ENCODE measurements around the gene CRTAP.

Gene CRTAP

GRCh38 chr3:33099701-33100100 lies 14.1 kb upstream of the CRTAP start:
- TF ChIP-seq REST (IDR thresholded peaks at IDR 0.05; ENCODE audit: insufficient read depth in 1 of 2, low read depth in 2 of 2, low read length in 2 of 2) (no peak), TAF1 (IDR thresholded peaks at IDR 0.05; ENCODE audit: borderline replicate concordance, insufficient read depth, low read length) (no peak), POLR2AphosphoS5 (IDR thresholded peaks at IDR 0.05; ENCODE audit: low read depth, low read length) (no peak)

DNA sequence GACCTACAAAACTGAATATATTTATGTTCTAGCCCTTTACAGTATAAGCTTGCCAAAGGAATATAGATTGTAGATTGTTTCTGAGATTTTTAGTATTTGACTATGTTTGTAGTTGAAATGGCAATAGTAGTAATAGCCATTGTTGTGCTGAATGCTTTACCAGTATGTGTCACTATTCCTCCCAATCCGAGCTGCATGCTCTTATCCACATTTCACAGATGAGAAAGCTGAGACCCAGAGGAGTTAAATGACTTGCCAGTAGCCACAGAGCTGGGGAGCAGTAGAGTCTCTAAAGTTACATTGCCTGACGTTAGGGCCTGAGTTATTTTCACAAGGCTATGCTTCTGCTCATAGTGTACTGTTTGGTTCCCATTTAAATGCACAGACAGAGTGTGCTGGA lies 13.6 kb upstream of the CRTAP start:
- TF ChIP-seq REST (IDR thresholded peaks at IDR 0.05; ENCODE audit: insufficient read depth in 1 of 2, low read depth in 2 of 2, low read length in 2 of 2): no peak
- no peak for TF ChIP-seq POLR2AphosphoS5 (IDR thresholded peaks at IDR 0.05; ENCODE audit: low read depth, low read length)
- TF ChIP-seq TAF1 (IDR thresholded peaks at IDR 0.05; ENCODE audit: borderline replicate concordance, insufficient read depth, low read length): no peak
- TF ChIP-seq SIN3A (IDR thresholded peaks at IDR 0.05; ENCODE audit: borderline replicate concordance, insufficient read depth, low read length): no peak
- no peak for TF ChIP-seq FOXP2 (optimal IDR thresholded peaks at IDR 0.05; ENCODE audit: borderline replicate concordance, extremely low read depth, extremely low read length, insufficient read depth)

DNA sequence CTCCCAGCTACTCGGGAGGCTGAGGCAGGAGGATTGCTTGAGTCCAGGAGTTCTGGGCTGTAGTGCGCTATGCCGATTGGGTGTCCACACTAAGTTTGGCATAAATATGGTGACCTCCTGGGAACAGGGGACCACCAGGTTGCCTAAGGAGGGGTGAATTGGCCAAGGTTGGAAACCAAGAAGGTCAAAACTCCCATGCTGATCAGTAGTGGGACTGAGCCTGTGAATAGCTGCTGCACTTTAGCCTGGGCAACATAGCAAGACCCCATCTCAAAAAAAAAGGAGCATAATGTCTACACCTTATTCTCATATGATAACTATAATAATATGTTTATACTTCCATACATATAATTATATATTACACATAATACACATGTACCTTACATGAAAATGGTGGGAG lies 10.8 kb upstream of the CRTAP start:
- no peak for TF ChIP-seq TAF1 (IDR thresholded peaks at IDR 0.05; ENCODE audit: borderline replicate concordance, insufficient read depth, low read length)
- TF ChIP-seq REST (IDR thresholded peaks at IDR 0.05; ENCODE audit: insufficient read depth in 1 of 2, low read depth in 2 of 2, low read length in 2 of 2): no peak
- TF ChIP-seq POLR2AphosphoS5 (IDR thresholded peaks at IDR 0.05; ENCODE audit: low read depth, low read length): no peak
- TF ChIP-seq FOXP2 (optimal IDR thresholded peaks at IDR 0.05; ENCODE audit: borderline replicate concordance, extremely low read depth, extremely low read length, insufficient read depth): no peak
- TF ChIP-seq SIN3A (IDR thresholded peaks at IDR 0.05; ENCODE audit: borderline replicate concordance, insufficient read depth, low read length): no peak

- TF ChIP-seq SIN3A (IDR thresholded peaks at IDR 0.05; ENCODE audit: borderline replicate concordance, insufficient read depth, low read length) (no peak), POLR2AphosphoS5 (IDR thresholded peaks at IDR 0.05; ENCODE audit: low read depth, low read length) (no peak), TAF1 (IDR thresholded peaks at IDR 0.05; ENCODE audit: borderline replicate concordance, insufficient read depth, low read length) (no peak), REST (IDR thresholded peaks at IDR 0.05; ENCODE audit: insufficient read depth in 1 of 2, low read depth in 2 of 2, low read length in 2 of 2) (no peak), FOXP2 (optimal IDR thresholded peaks at IDR 0.05; ENCODE audit: borderline replicate concordance, extremely low read depth, extremely low read length, insufficient read depth) (no peak)
These were observed 10.3 kb upstream of the CRTAP start for GRCh38 chr3:33103480-33103879.

DNA sequence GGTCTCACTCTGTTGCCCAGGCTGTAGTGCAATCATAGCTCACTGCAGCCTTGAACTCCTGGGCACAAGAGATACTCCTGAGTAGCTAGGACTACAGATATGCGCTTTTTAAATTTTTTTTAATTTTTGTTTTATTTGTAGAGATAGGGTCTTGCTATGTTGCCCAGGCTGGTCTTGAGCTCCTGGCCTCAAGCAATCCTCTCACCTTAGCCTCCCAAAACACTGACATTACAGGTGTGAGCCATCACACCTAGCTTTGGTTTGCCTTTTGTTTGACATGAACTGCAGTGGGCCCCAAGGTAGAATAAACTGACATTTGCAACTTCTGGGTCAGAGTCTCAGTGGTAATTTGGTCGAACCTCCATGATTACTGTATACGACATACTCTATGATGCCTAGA lies 9.0 kb upstream of the CRTAP start:
- TF ChIP-seq FOXP2 (optimal IDR thresholded peaks at IDR 0.05; ENCODE audit: borderline replicate concordance, extremely low read depth, extremely low read length, insufficient read depth) (no peak), POLR2AphosphoS5 (IDR thresholded peaks at IDR 0.05; ENCODE audit: low read depth, low read length) (no peak), TAF1 (IDR thresholded peaks at IDR 0.05; ENCODE audit: borderline replicate concordance, insufficient read depth, low read length) (no peak), REST (IDR thresholded peaks at IDR 0.05; ENCODE audit: insufficient read depth in 1 of 2, low read depth in 2 of 2, low read length in 2 of 2) (no peak), SIN3A (IDR thresholded peaks at IDR 0.05; ENCODE audit: borderline replicate concordance, insufficient read depth, low read length) (no peak)
